ENCODE data around the gene NFKBIL1.

DNA sequence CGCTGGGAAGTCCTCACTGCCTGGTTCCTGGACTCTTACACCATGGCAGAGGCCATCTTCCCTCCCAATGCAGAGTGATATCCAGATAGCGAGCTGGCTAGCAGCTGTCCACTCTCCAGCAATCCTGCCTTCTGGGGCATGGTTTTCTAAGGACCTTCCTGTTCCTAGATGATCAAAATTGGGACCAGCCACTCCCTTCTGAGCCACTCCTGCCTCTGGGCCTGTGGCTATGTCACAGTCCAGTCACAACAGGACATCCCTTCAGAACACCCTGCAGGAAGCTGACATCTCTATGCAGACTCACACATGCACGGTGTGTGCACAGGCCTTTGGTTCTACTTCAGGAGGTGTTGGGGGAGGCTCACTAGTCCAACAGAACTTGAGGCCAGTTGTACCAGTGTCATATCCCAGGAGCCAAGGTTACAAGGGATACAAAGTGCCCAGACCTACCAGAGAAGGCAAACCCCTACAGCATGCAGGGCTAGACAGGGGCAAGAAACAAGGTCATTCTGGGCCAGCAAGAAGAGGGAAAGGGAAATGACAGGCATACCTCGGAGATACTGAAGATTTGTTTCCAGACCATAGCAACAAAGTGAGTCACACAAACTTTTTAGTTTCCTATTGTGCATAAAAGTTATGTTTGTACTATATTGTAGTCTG lies 21.3 kb upstream of the NFKBIL1 start:
- TF ChIP-seq, protein P1, sequence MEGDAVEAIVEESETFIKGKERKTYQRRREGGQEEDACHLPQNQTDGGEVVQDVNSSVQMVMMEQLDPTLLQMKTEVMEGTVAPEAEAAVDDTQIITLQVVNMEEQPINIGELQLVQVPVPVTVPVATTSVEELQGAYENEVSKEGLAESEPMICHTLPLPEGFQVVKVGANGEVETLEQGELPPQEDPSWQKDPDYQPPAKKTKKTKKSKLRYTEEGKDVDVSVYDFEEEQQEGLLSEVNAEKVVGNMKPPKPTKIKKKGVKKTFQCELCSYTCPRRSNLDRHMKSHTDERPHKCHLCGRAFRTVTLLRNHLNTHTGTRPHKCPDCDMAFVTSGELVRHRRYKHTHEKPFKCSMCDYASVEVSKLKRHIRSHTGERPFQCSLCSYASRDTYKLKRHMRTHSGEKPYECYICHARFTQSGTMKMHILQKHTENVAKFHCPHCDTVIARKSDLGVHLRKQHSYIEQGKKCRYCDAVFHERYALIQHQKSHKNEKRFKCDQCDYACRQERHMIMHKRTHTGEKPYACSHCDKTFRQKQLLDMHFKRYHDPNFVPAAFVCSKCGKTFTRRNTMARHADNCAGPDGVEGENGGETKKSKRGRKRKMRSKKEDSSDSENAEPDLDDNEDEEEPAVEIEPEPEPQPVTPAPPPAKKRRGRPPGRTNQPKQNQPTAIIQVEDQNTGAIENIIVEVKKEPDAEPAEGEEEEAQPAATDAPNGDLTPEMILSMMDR (IDR thresholded peaks at IDR 0.05) = no peak
- TF ChIP-seq POLR2AphosphoS5 (IDR thresholded peaks at IDR 0.05) = no peak
